NOMO-1 (cell line): ENCODE data around the gene TENM4.

ENCODE experiments used
- DNase-seq, 2 experiments: peaks; one replicate each; lab custom pipeline; 2025; ENCODE audit not compliant: unreplicated experiment in 2 of 2; lab: John Stamatoyannopoulos, UW

The TENM4 gene

GRCh38 chr11:79393362-79394043 is 47.3 kb downstream of the TENM4 start:
- DNase-seq: no peak

- no peak for DNase-seq
These were observed 48.7 kb downstream of the TENM4 start for GRCh38 chr11:79392161-79392560.

- DNase-seq: no peak
These were observed 49.9 kb downstream of the TENM4 start for GRCh38 chr11:79390923-79391322.

- DNase-seq: no peak
These were observed 50.4 kb downstream of the TENM4 start for GRCh38 chr11:79390477-79390876.

GRCh38 chr11:79388201-79388600 is 52.6 kb downstream of the TENM4 start:
- DNase-seq: no peak

- no peak for DNase-seq
These were observed 57.0 kb downstream of the TENM4 start for GRCh38 chr11:79383874-79384273.

- DNase-seq: no peak
These were observed 58.4 kb downstream of the TENM4 start for GRCh38 chr11:79382301-79383050.

GRCh38 chr11:79381036-79381435 is 59.8 kb downstream of the TENM4 start:
- no peak for DNase-seq

GRCh38 chr11:79377406-79377805 is 63.4 kb downstream of the TENM4 start:
- DNase-seq: no peak

- no peak for DNase-seq
These were observed 64.8 kb downstream of the TENM4 start for GRCh38 chr11:79375818-79376550.

GRCh38 chr11:79374727-79375126 is 66.1 kb downstream of the TENM4 start:
- no peak for DNase-seq

GRCh38 chr11:79371724-79372123 is 69.1 kb downstream of the TENM4 start:
- no peak for DNase-seq

- no peak for DNase-seq
These were observed 69.7 kb downstream of the TENM4 start for GRCh38 chr11:79371152-79371551.

- DNase-seq: no peak
These were observed 71.8 kb downstream of the TENM4 start for GRCh38 chr11:79369055-79369454.

- no peak for DNase-seq
These were observed 73.0 kb downstream of the TENM4 start for GRCh38 chr11:79367844-79368243.

GRCh38 chr11:79366218-79366617 is 74.6 kb downstream of the TENM4 start:
- no peak for DNase-seq

GRCh38 chr11:79363861-79364378 is 76.9 kb downstream of the TENM4 start:
- DNase-seq: no peak

- DNase-seq: no peak
These were observed 77.6 kb downstream of the TENM4 start for GRCh38 chr11:79363256-79363655.

GRCh38 chr11:79362821-79363220 is 78.0 kb downstream of the TENM4 start:
- no peak for DNase-seq

- no peak for DNase-seq
These were observed 78.5 kb downstream of the TENM4 start for GRCh38 chr11:79362206-79362757.

- no peak for DNase-seq
These were observed 82.6 kb downstream of the TENM4 start for GRCh38 chr11:79358258-79358657.
